A549 (cell line): ENCODE data around the gene CADM4.

ENCODE experiments used
- CHD4 ChIP-seq: fragments of 200-600 bp; sonication (generic); IDR thresholded peaks from 2 replicates; pipeline ENCODE4 v1.6.1; 2016; ENCODE audit warnings: antibody characterized with exemption, mild to moderate bottlenecking, borderline replicate concordance
- CTCF ChIP-seq: fragments of >200 bp; sonication (Bioruptor Twin); formaldehyde crosslinking; IDR thresholded peaks from 3 replicates; pipeline ENCODE4 v1.5.1; 2016
- EP300 ChIP-seq, 2 experiments: fragments of >200 bp; sonication (Bioruptor Twin); formaldehyde crosslinking; IDR thresholded peaks; 2 replicates in 1 of 2; 3 replicates in 1 of 2; pipeline ENCODE4 v1.6.1; 2016 to 2017
- NR3C1 ChIP-seq: fragments of >200 bp; sonication (Bioruptor Twin); formaldehyde crosslinking; IDR thresholded peaks from 3 replicates; pipeline ENCODE4 v1.6.1; 2017
- POLR2A ChIP-seq: IDR thresholded peaks from 2 replicates; pipeline ENCODE4 v1.6.1; 2012; ENCODE audit warnings: mild to moderate bottlenecking, low read length

GRCh38 chr19:43681821-43682220 lies 42.2 kb upstream of the CADM4 start:
- no peak for TF ChIP-seq CTCF
- TF ChIP-seq NR3C1, result no peak
- TF ChIP-seq CHD4, result no peak
- no peak for TF ChIP-seq POLR2A
- no peak for TF ChIP-seq EP300 (IDR thresholded peaks at IDR 0.05)
